ENCODE measurements around the gene CLDND2.

DNA sequence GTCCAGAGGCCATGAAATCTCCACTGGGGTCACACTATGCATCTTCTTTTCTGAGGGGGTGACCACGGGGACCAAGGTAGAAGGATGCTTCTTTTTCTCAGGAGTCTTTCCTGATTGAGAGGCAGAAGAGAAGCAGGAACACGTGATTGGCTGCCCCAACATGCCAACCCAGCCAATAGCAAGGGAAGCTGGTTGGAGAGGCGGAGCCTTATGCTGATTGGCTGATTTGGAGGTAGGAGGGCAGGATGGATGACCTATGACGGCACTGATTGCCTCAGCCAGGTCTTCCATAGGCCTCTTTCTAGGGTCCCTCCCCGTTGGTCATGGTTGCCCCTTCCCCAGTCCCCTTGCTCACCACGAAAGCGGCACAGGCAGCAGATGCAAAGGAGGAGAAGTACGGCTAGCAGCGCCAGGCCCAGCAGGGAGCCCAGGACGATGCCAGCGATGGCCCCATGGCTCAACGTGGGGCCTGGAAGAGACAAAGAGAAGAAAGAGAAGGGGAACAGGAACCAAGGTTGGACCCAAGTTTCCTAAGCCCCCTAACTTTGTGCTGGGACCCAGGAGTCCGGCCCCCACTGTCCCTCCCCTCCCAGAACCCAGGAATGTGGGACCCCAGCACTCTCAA is 34.9 kb downstream of the CLDND2 start:
- TF ChIP-seq ZNF274 (IDR thresholded peaks at IDR 0.05; ENCODE audit: low read depth, low read length) (no peak), YY1 (IDR thresholded peaks at IDR 0.05; ENCODE audit: insufficient read depth, insufficient read length) (no peak)
